GM18505 (cell line): ENCODE data around the gene CEP164.
A peak's percentile ranks its signal among the peaks of the same experiment; 100 is the strongest.
"Not testable (repeated sequence)": the region's sequence is repeated elsewhere in the genome, so short reads cannot be mapped to it uniquely, and the experiment has no call there.

Experiments
- ATAC-seq: cut with Tn5 transposase; IDR thresholded peaks from one replicate; pipeline ENCODE4 v1.9.1; 2021; ENCODE audit not compliant: unreplicated experiment
- POLR2A ChIP-seq: IDR thresholded peaks from 4 replicates; pipeline ENCODE4 v1.6.1; 2011; ENCODE audit warnings: borderline replicate concordance; ENCODE audit not compliant: insufficient read depth, insufficient read length; ENCODE audit errors: extremely low read depth

Gene CEP164

GRCh38 chr11:117444256-117444655 is 116.6 kb downstream of the CEP164 start:
- ATAC-seq: no peak
- no peak for TF ChIP-seq POLR2A

- no peak for TF ChIP-seq POLR2A
- no peak for ATAC-seq
These were observed 117.3 kb downstream of the CEP164 start for GRCh38 chr11:117444711-117445658.

GRCh38 chr11:117449111-117449693 is 121.5 kb downstream of the CEP164 start:
- TF ChIP-seq POLR2A: no peak
- no peak for ATAC-seq

DNA sequence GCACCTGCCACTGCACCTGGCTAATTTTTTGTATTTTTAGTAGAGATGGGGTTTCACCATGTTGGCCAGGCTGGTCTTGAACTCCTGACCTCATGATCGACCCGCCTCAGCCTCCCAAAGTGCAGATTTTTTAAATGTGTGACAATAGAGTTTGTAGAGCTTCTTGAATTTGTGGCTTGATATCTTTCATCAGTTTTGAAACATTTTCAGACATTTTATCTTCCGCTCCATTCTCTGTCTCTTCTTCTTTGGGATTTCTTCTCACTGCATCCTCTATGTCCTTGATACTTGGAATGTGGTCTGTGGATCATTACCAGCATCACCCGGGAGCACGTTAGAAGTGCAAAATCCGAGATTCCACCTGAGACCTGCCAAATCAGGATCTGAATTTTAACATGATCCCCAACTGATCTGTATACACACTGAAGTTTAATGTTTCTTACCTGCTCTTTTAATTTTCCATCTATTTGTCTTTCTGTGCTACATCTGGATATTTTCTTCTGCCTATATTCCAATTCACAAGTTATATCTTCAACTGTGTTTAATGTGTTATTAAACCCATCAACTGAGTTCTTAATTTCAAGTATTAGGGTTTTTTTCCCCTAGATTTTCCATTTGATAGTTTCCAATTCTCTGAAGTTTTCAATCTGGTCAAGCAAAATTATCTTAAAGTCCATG is 126.4 kb downstream of the CEP164 start:
- no peak for TF ChIP-seq POLR2A
- ATAC-seq: no peak

DNA sequence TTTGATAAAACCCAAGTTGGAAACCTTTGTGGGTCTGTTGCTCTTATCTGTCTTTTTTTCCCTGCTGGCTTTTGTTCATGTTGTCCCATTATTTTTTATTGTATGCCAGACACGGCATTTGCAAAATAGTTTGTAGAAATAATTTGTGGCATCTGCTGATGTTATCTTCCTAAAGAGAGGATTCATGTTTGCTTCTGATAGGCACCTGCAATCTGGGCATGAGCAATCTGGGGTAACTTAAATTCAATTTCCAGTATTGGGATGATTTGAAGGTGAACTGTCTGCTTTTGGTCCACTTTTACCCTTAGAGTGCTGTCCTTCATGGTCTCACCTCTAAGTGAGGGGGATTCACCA is 126.9 kb downstream of the CEP164 start:
- no peak for TF ChIP-seq POLR2A
- no peak for ATAC-seq

- TF ChIP-seq POLR2A: no peak
- peak; percentile 47 for ATAC-seq
These were observed 128.5 kb downstream of the CEP164 start for GRCh38 chr11:117456027-117456720.

GRCh38 chr11:117456721-117457029 is 129.0 kb downstream of the CEP164 start:
- not testable (repeated sequence) for ATAC-seq

GRCh38 chr11:117457031-117457785 is 129.6 kb downstream of the CEP164 start:
- no peak for ATAC-seq

GRCh38 chr11:117457835-117458234 is 130.2 kb downstream of the CEP164 start:
- no peak for ATAC-seq

More at GRCh38 chr11:117457031-117457785, 129.6 kb downstream of the CEP164 start:
- TF ChIP-seq POLR2A: no peak

GRCh38 chr11:117458275-117459122 is 130.8 kb downstream of the CEP164 start:
- no peak for ATAC-seq
- TF ChIP-seq POLR2A: no peak

More at GRCh38 chr11:117457835-117458234, 130.2 kb downstream of the CEP164 start:
- no peak for TF ChIP-seq POLR2A

GRCh38 chr11:117459123-117459978 is 131.7 kb downstream of the CEP164 start:
- no peak for TF ChIP-seq POLR2A

More at GRCh38 chr11:117459123-117459978, 131.7 kb downstream of the CEP164 start:
- ATAC-seq: no peak
